Neural progenitor cell (in vitro differentiated cells): ENCODE results near the gene GJD4.

Experiments
- EZH2 ChIP-seq: fragments of 200-600 bp; sonication (generic); IDR thresholded peaks from 2 replicates; pipeline ENCODE4 v1.6.1; 2017; ENCODE audit warnings: antibody characterized with exemption, mild to moderate bottlenecking, moderate library complexity
- EZH2phosphoT487 ChIP-seq: fragments of 200-600 bp; sonication (generic); IDR thresholded peaks from 2 replicates; pipeline ENCODE4 v1.6.1; 2017; ENCODE audit warnings: antibody characterized with exemption
- TF ChIP-seq, protein P1 (sequence below): fragments of 200-600 bp; sonication (generic); IDR thresholded peaks from 2 replicates; pipeline ENCODE4 v1.5.1; 2017; ENCODE audit warnings: antibody characterized with exemption, mild to moderate bottlenecking

DNA sequence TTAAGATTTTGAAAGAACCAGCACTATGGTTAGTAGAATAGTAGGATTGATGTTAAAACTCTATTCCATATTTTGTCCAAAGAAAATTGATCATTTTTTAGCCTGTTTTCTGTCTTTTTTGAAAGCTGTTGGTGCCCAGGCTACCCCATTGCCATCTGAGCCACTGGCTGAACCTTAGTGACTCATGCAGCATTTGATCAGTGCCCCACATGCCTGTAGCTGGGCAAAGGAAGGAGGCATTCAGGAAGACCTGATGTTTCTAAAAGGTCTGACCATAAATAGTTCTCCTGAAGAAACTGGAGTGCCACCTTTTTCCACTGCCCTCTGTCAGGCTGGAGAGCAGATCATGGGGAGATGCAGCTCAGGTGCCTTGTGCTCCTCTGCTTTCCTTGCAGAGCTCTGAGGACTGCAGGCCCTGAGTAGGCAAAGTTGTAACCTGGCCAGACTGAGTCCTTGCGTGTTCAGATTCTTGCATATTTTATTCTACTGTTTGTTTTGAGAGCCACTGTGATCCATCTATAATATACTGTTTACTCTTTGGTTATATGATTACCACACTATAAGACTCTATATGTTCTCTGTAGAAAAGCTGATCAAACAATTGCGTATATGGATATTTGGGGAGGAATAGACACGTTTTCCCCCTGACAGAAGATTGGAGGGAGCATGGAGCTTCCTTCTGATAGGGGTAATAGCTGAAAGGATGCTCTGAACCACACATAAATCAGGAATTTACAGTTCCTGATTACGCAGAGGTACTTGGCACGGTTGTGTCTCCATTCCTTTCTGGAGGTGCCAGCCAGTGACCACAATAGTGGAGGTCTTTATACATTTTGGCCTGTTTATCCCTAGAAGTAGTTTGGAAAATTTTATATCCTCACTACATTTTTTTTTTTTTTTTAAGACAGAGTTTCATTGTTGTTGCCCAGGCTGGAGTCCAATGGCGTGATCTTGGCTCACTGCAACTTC lies 48.9 kb upstream of the GJD4 start:
- TF ChIP-seq, protein P1, sequence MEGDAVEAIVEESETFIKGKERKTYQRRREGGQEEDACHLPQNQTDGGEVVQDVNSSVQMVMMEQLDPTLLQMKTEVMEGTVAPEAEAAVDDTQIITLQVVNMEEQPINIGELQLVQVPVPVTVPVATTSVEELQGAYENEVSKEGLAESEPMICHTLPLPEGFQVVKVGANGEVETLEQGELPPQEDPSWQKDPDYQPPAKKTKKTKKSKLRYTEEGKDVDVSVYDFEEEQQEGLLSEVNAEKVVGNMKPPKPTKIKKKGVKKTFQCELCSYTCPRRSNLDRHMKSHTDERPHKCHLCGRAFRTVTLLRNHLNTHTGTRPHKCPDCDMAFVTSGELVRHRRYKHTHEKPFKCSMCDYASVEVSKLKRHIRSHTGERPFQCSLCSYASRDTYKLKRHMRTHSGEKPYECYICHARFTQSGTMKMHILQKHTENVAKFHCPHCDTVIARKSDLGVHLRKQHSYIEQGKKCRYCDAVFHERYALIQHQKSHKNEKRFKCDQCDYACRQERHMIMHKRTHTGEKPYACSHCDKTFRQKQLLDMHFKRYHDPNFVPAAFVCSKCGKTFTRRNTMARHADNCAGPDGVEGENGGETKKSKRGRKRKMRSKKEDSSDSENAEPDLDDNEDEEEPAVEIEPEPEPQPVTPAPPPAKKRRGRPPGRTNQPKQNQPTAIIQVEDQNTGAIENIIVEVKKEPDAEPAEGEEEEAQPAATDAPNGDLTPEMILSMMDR: no peak
- no peak for TF ChIP-seq EZH2
- no peak for TF ChIP-seq EZH2phosphoT487
